H1 (cell line): ENCODE data around the gene INHBB. TPM values are rescaled to one million over a fixed set of nuclear protein-coding genes. Genes with fewer than 3 reads are reported as not detected.

Experiments
- CTCF ChIA-PET: fragments of 300-600 bp; sonication (Branson Sonifier 250); formaldehyde crosslinking; loops from one replicate; lab custom pipeline; 2021; ENCODE audit not compliant: partially characterized antibody; lab: Charles Lee
- POLR2A ChIA-PET: fragments of 300-600 bp; sonication (Branson Sonifier 250); formaldehyde crosslinking; loops from one replicate; lab custom pipeline; 2021; ENCODE audit warnings: inconsistent platforms; ENCODE audit not compliant: partially characterized antibody; lab: Charles Lee
- DNase-seq, 2 experiments: peaks; one replicate each; pipeline versions ENCODE4 v3.0.0 to v3.0.0-alpha.2; 2010 to 2022; ENCODE audit warnings: low spot score in 2 of 2, low read depth in 1 of 2, mixed read lengths in 1 of 2
- FAIRE-seq: peaks from 2 replicates; lab custom pipeline; 2011; peaks lifted over from hg19 to GRCh38; lab: Jason Lieb, UNC
- H2AFZ ChIP-seq: 2 replicates; pipeline ENCODE4 v1.8.1; 2012; ENCODE audit warnings: low read length, inconsistent platforms
- H2AK5ac ChIP-seq: 2 replicates; pipeline ENCODE4 v1.6.1; 2013; ENCODE audit warnings: low read depth, low read length
- H2BK120ac ChIP-seq: replicated peaks from 2 replicates; pipeline ENCODE3; 2013; ENCODE audit warnings: low read depth, low read length, inconsistent platforms
- H2BK12ac ChIP-seq: 2 replicates; pipeline ENCODE4 v1.6.1; 2013; ENCODE audit warnings: low read depth, low read length
- H2BK15ac ChIP-seq: 2 replicates; pipeline ENCODE4 v1.6.1; 2013; ENCODE audit warnings: low read length
- H2BK20ac ChIP-seq: 2 replicates; pipeline ENCODE4 v1.6.1; 2013; ENCODE audit warnings: low read length
- H2BK5ac ChIP-seq: 2 replicates; pipeline ENCODE4 v1.6.1; 2013; ENCODE audit warnings: low read depth, low read length
- H3K14ac ChIP-seq: 2 replicates; pipeline ENCODE4 v1.6.1; 2013; ENCODE audit warnings: inconsistent platforms; ENCODE audit not compliant: insufficient read length
- H3K18ac ChIP-seq: 2 replicates; pipeline ENCODE4 v1.6.1; 2013; ENCODE audit warnings: low read length; ENCODE audit errors: extremely low read depth
- H3K23ac ChIP-seq: 2 replicates; pipeline ENCODE4 v1.6.1; 2013; ENCODE audit warnings: inconsistent platforms; ENCODE audit not compliant: insufficient read length
- H3K23me2 ChIP-seq: 2 replicates; pipeline ENCODE4 v1.6.1; 2013; ENCODE audit warnings: low read depth, low read length
- H3K27ac ChIP-seq: 2 replicates; pipeline ENCODE4 v1.6.1; 2011; ENCODE audit warnings: low read depth, low read length, inconsistent platforms
- H3K27me3 ChIP-seq, 4 experiments: replicated peaks in 1 of 4; 1 replicate in 1 of 4; 2 replicates in 3 of 4; pipeline versions ENCODE4 v1.6.1 to v1.8.1; 2011 to 2013; ENCODE audit warnings: low read length in 3 of 4, mild to moderate bottlenecking in 3 of 4, inconsistent platforms in 2 of 4, mixed read lengths in 2 of 4, moderate library complexity in 1 of 4; ENCODE audit not compliant: control insufficient read depth in 3 of 4, insufficient read depth in 3 of 4; ENCODE audit errors: extremely low read depth in 1 of 4
- H3K36me3 ChIP-seq, 4 experiments: 2 replicates each; pipeline versions ENCODE4 v1.6.1 to v1.8.1; 2011 to 2013; ENCODE audit warnings: mild to moderate bottlenecking in 4 of 4, low read length in 3 of 4, moderate library complexity in 2 of 4, control low read depth in 1 of 4, inconsistent platforms in 1 of 4; ENCODE audit not compliant: insufficient read depth in 4 of 4, control insufficient read depth in 2 of 4
- H3K4ac ChIP-seq: replicated peaks from 2 replicates; pipeline ENCODE3; 2013; ENCODE audit warnings: low read length, low read depth, mixed read lengths, inconsistent platforms; ENCODE audit not compliant: insufficient read length
- H3K4me1 ChIP-seq, 4 experiments: replicated peaks in 1 of 4; 1 replicate in 1 of 4; 2 replicates in 3 of 4; pipeline versions ENCODE4 v1.6.1 to v1.8.1; 2011 to 2013; ENCODE audit warnings: low read length in 3 of 4, inconsistent platforms in 2 of 4, mixed read lengths in 1 of 4; ENCODE audit not compliant: insufficient read depth in 4 of 4, control insufficient read depth in 3 of 4
- H3K4me2 ChIP-seq, 2 experiments: 2 replicates each; pipeline versions ENCODE4 v1.6.1 to v1.8.1; 2011 to 2013; ENCODE audit warnings: low read depth in 2 of 2, low read length in 2 of 2, control low read depth in 1 of 2, inconsistent platforms in 1 of 2, mild to moderate bottlenecking in 1 of 2; ENCODE audit not compliant: insufficient read depth in 1 of 2
- H3K4me3 ChIP-seq, 4 experiments: fragments of 200-600, 300-600 bp in 1 of 4; sonication (generic), shearing (Covaris generic), sonication (Bioruptor Twin) in 1 of 4; 2 replicates each; pipeline versions ENCODE4 v1.5.1 to v1.8.1; 2011 to 2016; ENCODE audit warnings: low read length in 4 of 4, low read depth in 3 of 4, control low read depth in 2 of 4, inconsistent platforms in 2 of 4, mild to moderate bottlenecking in 2 of 4, mixed read lengths in 1 of 4, moderate library complexity in 1 of 4; ENCODE audit not compliant: insufficient read depth in 2 of 4; ENCODE audit errors: extremely low read depth in 1 of 4
- H3K56ac ChIP-seq: replicated peaks from 2 replicates; pipeline ENCODE3; 2013; ENCODE audit warnings: low read depth, mild to moderate bottlenecking, mixed read lengths, low read length, inconsistent platforms; ENCODE audit not compliant: insufficient read length
- H3K79me1 ChIP-seq: 2 replicates; pipeline ENCODE4 v1.6.1; 2013; ENCODE audit warnings: low read depth, low read length, control low read depth
- H3K79me2 ChIP-seq, 2 experiments: 2 replicates each; pipeline versions ENCODE4 v1.6.1 to v1.8.1; 2012 to 2013; ENCODE audit warnings: low read length in 2 of 2, mild to moderate bottlenecking in 2 of 2, inconsistent platforms in 1 of 2; ENCODE audit not compliant: insufficient read depth in 2 of 2, control insufficient read depth in 1 of 2
- H3K9ac ChIP-seq, 4 experiments: replicated peaks in 1 of 4; 1 replicate in 1 of 4; 2 replicates in 3 of 4; pipeline versions ENCODE4 v1.6.1 to v1.8.1; 2011 to 2013; ENCODE audit warnings: low read depth in 3 of 4, low read length in 3 of 4, control low read depth in 2 of 4, mild to moderate bottlenecking in 2 of 4, moderate library complexity in 2 of 4, inconsistent platforms in 1 of 4; ENCODE audit errors: extremely low read depth in 1 of 4
- H3K9me3 ChIP-seq, 2 experiments: 2 replicates each; pipeline versions ENCODE4 v1.6.1 to v1.8.1; 2012 to 2013; ENCODE audit warnings: mild to moderate bottlenecking in 2 of 2, moderate library complexity in 2 of 2, control low read depth in 1 of 2, inconsistent platforms in 1 of 2, low read depth in 1 of 2, low read length in 1 of 2, mixed read lengths in 1 of 2; ENCODE audit not compliant: insufficient read depth in 2 of 2
- H4K20me1 ChIP-seq, 2 experiments: replicated peaks in 1 of 2; 2 replicates each; pipeline versions ENCODE3 to v1.8.1; 2011 to 2013; ENCODE audit warnings: inconsistent platforms in 2 of 2, low read length in 2 of 2, mild to moderate bottlenecking in 1 of 2; ENCODE audit not compliant: insufficient read depth in 2 of 2, control insufficient read depth in 1 of 2
- H4K5ac ChIP-seq: 2 replicates; pipeline ENCODE4 v1.6.1; 2013; ENCODE audit warnings: low read length, low read depth, mixed read lengths, inconsistent platforms; ENCODE audit not compliant: insufficient read length
- H4K8ac ChIP-seq: 2 replicates; pipeline ENCODE4 v1.8.0; 2013; ENCODE audit warnings: mild to moderate bottlenecking, moderate library complexity, low read length, inconsistent platforms; ENCODE audit not compliant: insufficient read depth; ENCODE audit errors: extremely low read depth
- H4K91ac ChIP-seq: replicated peaks from 2 replicates; pipeline ENCODE3; 2013; ENCODE audit warnings: low read length, mixed read lengths, inconsistent platforms; ENCODE audit not compliant: insufficient read length
- BACH1 ChIP-seq: IDR thresholded peaks from 2 replicates; pipeline ENCODE4 v1.6.1; 2012; ENCODE audit warnings: low read length, improper control_type of control experiment
- CBX5 ChIP-seq: fragments of 300-800, 300-1000 bp; sonication (generic); IDR thresholded peaks from 2 replicates; pipeline ENCODE4 v1.7.1; 2016; ENCODE audit warnings: antibody characterized with exemption, low read length, low read depth
- CHD1 ChIP-seq: IDR thresholded peaks from 2 replicates; pipeline ENCODE4 v1.6.1; 2012; ENCODE audit warnings: low read depth, low read length, improper control_type of control experiment
- CTCF ChIP-seq, 3 experiments: IDR thresholded peaks; 1 replicate in 2 of 3; 2 replicates in 1 of 3; pipeline versions ENCODE4 v1.5.1 to v1.6.1; 2011; ENCODE audit warnings: low read length in 3 of 3, mild to moderate bottlenecking in 3 of 3, inconsistent platforms in 2 of 3, low read depth in 1 of 3, moderate library complexity in 1 of 3; ENCODE audit not compliant: insufficient read depth in 1 of 3; ENCODE audit errors: control extremely low read depth in 1 of 3
- HDAC2 ChIP-seq, 2 experiments: fragments of 300-600 bp in 1 of 2; sonication (generic) in 1 of 2; IDR thresholded peaks; 2 replicates each; pipeline ENCODE4 v1.6.1; 2011 to 2012; ENCODE audit warnings: low read depth in 2 of 2, low read length in 2 of 2, mild to moderate bottlenecking in 2 of 2, moderate library complexity in 2 of 2, borderline replicate concordance in 1 of 2, inconsistent platforms in 1 of 2
- KDM5A ChIP-seq: fragments of 200-600 bp; IDR thresholded peaks from 2 replicates; pipeline ENCODE4 v1.7.1; 2012; ENCODE audit warnings: mild to moderate bottlenecking, low read length, inconsistent platforms, mixed read lengths
- MAFK ChIP-seq: IDR thresholded peaks from 2 replicates; pipeline ENCODE4 v1.6.1; 2012; ENCODE audit warnings: low read depth, mild to moderate bottlenecking, improper control_type of control experiment, low read length
- NRF1 ChIP-seq: IDR thresholded peaks from 2 replicates; pipeline ENCODE4 v1.6.1; 2011; ENCODE audit warnings: mild to moderate bottlenecking, low read depth, low read length, improper control_type of control experiment
- POLR2AphosphoS5 ChIP-seq: IDR thresholded peaks from 2 replicates; pipeline ENCODE4 v1.6.1; 2011; ENCODE audit warnings: low read depth, low read length
- SP4 ChIP-seq: IDR thresholded peaks from 2 replicates; pipeline ENCODE4 v1.6.1; 2012; ENCODE audit warnings: low read length, inconsistent platforms
- SRF ChIP-seq: IDR thresholded peaks from 2 replicates; pipeline ENCODE4 v1.6.1; 2011; ENCODE audit warnings: mild to moderate bottlenecking, low read depth, low read length, moderate library complexity
- TAF1 ChIP-seq: IDR thresholded peaks from 2 replicates; pipeline ENCODE4 v1.6.1; 2011; ENCODE audit warnings: mild to moderate bottlenecking, low read depth, low read length
- WGBS, 2 experiments: shearing (Covaris generic) in 1 of 2; methylation state at CpG; one replicate each; pipeline versions ENCODE4 v1.1.6 to v1.1.7; 2013 to 2015; ENCODE audit warnings: low lambda C conversion rate in 2 of 2, mixed read lengths in 2 of 2, inconsistent platforms in 1 of 2, low coverage in 1 of 2, missing lambda C conversion rate in 1 of 2; ENCODE audit not compliant: insufficient replicate concordance in 2 of 2, insufficient coverage in 1 of 2, insufficient read length in 1 of 2; ENCODE audit errors: extremely low coverage in 1 of 2, missing lambda C conversion rate in 1 of 2; 5-methylcytosine and 5-hydroxymethylcytosine counted together
- polyA plus RNA-seq, 7 experiments: library from polyadenylated mRNA; depleted of rRNA in 3 of 7; stranded (reverse) in 5 of 7; unstranded in 2 of 7; fragments of >200 nt in 5 of 7; fragments of 200-250 nt in 2 of 7; gene quantifications; 1 replicate in 5 of 7; 2 replicates in 1 of 7; 4 replicates in 1 of 7; pipeline versions ENCODE4 v1.2.1 to v1.2.3, GENCODE V29; 2011 to 2013; ENCODE audit warnings: missing spikeins in 2 of 7, mixed read lengths in 2 of 7
- total RNA-seq: library from RNA; stranded (reverse); fragmentation: NEBNext Ultra II Directional; extraction: Animal tissue kit (Norgen Biotek cat#: 25700); gene quantifications from 2 replicates; pipeline ENCODE4 v1.2.1, GENCODE V29; 2021

INHBB gene
- total and polyA plus RNA-seq, 2 of the 8 experiments (the other 6 are each of a cell fraction or from before 2014, with no cell fraction given): 0.30 to 0.32 TPM

GRCh38 chr2:120305937-120306490 lies 39.9 kb upstream of the INHBB start:
- Histone ChIP-seq H4K91ac (no peak overlapping the region), H3K23me2 (no peaks in the 10 kb centered on the region), H2BK5ac (no peak overlapping the region), H3K23ac (no peak overlapping the region), H3K4me1 (peaks cover 0 to 3% (median 2%) of the 10 kb centered on the region in 4 experiments; a peak in 3 of 7 replicates), H4K5ac (no peak overlapping the region), H3K9me3 (no peaks in the 10 kb centered on the region), H3K79me2 (no peaks in the 10 kb centered on the region), H3K9ac (no peak overlapping the region), H2AK5ac (no peak overlapping the region), H3K27ac (no peak overlapping the region), H4K20me1 (peaks cover 0 to 2% of the 10 kb centered on the region in 2 experiments), H2AFZ (no peak overlapping the region), H2BK20ac (no peak overlapping the region), H3K14ac (no peak overlapping the region), H2BK15ac (no peak overlapping the region), H3K56ac (no peak overlapping the region), H2BK120ac (no peak overlapping the region), H3K27me3 (peaks cover 0 to 10% (median 4%) of the 10 kb centered on the region in 4 experiments; a peak in 5 of 7 replicates), H3K79me1 (no peaks in the 10 kb centered on the region), H3K4me2 (no peak overlapping the region), H3K4ac (no peak overlapping the region), H2BK12ac (no peak overlapping the region), H3K4me3 (no peak overlapping the region), H3K36me3 (no peaks in the 10 kb centered on the region), H4K8ac (no peak overlapping the region), H3K18ac (no peak overlapping the region)
- POLR2A ChIA-PET: interaction anchor here (0.7 kb wide), 1 partner anchor 1005 kb away, joined by 3 read pairs; no protein-coding TSS in a partner anchor
- FAIRE-seq (no peak), DNase-seq (no peak)
- WGBS, 2 experiments: 87% methylated on average over 5 of the region's 5 CpGs; no CpG with 5 or more reads in 1 of the 2 experiments
- CTCF ChIA-PET: interaction anchor here (0.6 to 9.4 kb wide), 12 partner anchors 8 to 964 kb away, joined by 3 to 75 read pairs (median 3); no protein-coding TSS in a partner anchor
- TF ChIP-seq NRF1 (no peak), SRF (no peak), CBX5 (no peak), BACH1 (no peak), SP4 (no peak), TAF1 (no peak), POLR2AphosphoS5 (no peak), KDM5A (no peak), CTCF (IDR thresholded peaks at IDR 0.05; ENCODE audit: control extremely low read depth in 1 of 3, insufficient read depth in 1 of 3, low read depth in 1 of 3, low read length in 3 of 3) (no peak), HDAC2 (IDR thresholded peaks at IDR 0.05; ENCODE audit: borderline replicate concordance in 1 of 2, low read depth in 2 of 2, low read length in 2 of 2) (no peak), CHD1 (no peak), MAFK (no peak)
